ENCODE results near the gene DMRT2. TPM values are rescaled to one million over a fixed set of nuclear protein-coding genes. Genes with fewer than 3 reads are reported as not detected.

Gene DMRT2
- total RNA-seq, 4 donors from 2014 or later, result 3.1 to 11.7 (median 6.4) TPM

DNA sequence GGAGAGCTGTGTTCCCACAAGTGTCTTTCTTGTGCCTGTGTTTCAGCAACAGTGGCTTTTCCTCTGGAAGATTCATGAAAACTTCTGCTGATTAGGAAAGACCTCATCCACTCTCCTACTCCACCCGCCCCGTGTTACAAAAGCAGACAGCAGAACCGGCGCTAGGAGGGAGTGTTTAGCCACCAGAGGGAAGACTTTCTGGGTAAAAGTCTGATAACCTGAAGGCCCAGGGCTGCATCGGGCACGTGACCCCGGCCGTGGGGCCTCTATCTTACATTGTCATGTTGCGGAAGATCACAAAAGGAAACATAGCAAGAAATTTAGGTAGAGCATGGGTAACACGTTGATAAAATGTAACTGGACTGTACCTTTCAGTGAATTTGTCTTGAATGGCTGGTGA, 32.0 kb upstream of the DMRT2 start:
- no peak overlapping the region for H3K27ac ChIP-seq
- TF ChIP-seq EP300 (IDR thresholded peaks at IDR 0.05), result no peak
- TF ChIP-seq, protein P1, sequence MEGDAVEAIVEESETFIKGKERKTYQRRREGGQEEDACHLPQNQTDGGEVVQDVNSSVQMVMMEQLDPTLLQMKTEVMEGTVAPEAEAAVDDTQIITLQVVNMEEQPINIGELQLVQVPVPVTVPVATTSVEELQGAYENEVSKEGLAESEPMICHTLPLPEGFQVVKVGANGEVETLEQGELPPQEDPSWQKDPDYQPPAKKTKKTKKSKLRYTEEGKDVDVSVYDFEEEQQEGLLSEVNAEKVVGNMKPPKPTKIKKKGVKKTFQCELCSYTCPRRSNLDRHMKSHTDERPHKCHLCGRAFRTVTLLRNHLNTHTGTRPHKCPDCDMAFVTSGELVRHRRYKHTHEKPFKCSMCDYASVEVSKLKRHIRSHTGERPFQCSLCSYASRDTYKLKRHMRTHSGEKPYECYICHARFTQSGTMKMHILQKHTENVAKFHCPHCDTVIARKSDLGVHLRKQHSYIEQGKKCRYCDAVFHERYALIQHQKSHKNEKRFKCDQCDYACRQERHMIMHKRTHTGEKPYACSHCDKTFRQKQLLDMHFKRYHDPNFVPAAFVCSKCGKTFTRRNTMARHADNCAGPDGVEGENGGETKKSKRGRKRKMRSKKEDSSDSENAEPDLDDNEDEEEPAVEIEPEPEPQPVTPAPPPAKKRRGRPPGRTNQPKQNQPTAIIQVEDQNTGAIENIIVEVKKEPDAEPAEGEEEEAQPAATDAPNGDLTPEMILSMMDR (IDR thresholded peaks at IDR 0.05), result peak in 1 of 5 experiments; percentile 5
- H3K4me1 ChIP-seq, result no peaks in the 10 kb centered on the region
- no peaks in the 10 kb centered on the region for H3K36me3 ChIP-seq
- DNase-seq (ENCODE audit: low spot score in 2 of 2), result peak in 1 of 2 donors; percentile 16
- no peak overlapping the region for H3K4me3 ChIP-seq
- H3K27me3 ChIP-seq, result peaks cover 0 to 11% of the 10 kb centered on the region in 2 donors
- peaks cover 0 to 16% (median 0%) of the 10 kb centered on the region in 4 donors for H3K9me3 ChIP-seq
- WGBS, 2 donors, result 20 to 23% methylated on average over 10 of the region's 10 CpGs

DNA sequence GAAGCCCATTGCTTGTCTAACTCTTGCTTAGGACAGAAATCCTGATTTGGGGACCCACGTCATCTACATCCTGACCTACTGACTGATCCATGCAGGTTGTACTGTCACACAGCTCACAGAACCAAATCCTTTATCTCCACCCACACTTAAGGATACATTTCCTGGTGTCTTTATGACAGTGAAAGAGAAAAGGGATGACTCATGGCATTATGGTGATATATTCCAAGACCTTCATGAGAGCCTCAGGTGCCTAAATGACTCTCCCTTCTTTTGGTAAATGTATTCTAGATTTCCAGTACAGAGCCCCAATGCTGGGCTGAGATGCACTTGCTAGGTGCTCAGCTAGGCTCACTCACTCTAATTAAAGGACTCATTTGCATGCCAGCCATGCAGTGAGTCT, 26.0 kb upstream of the DMRT2 start:
- TF ChIP-seq, protein P1 (IDR thresholded peaks at IDR 0.05), result no peak
- no peak for TF ChIP-seq EP300 (IDR thresholded peaks at IDR 0.05)
- no peak for TF ChIP-seq POLR2A (IDR thresholded peaks at IDR 0.05)
- peaks cover 0 to 21% (median 0%) of the 10 kb centered on the region in 4 donors for H3K9me3 ChIP-seq
- peaks cover 0 to 4% of the 10 kb centered on the region in 2 donors for H3K27me3 ChIP-seq
- H3K4me1 ChIP-seq, result no peaks in the 10 kb centered on the region
- no peak for DNase-seq (ENCODE audit: low spot score in 2 of 2)
- H3K4me3 ChIP-seq, result no peak overlapping the region
- H3K36me3 ChIP-seq, result no peaks in the 10 kb centered on the region
- WGBS, 2 donors, result 90 to 100% methylated on average over 1 of the region's 1 CpG
- no peak overlapping the region for H3K27ac ChIP-seq

DNA sequence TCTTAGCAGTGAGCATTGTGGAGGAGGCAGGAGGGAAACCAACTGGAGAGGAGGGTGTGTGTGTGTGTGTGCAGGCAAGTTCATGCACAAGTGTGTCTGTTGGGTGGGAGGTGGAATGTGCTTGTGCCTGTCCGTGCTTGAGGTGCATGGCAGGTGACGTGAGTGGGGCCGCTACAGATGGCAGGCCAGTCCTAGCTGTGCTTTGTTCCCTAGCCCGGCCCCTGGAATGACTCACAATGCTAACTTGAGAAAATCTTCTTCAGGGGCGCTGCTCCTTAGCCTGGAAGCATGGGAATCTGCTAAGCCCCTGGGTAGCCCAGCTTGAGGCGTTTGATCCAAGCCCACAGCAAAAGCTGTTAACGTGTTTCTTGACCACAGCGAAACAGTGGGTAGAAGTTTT, 25.0 kb upstream of the DMRT2 start:
- DNase-seq (ENCODE audit: low spot score in 2 of 2), result no peak
- TF ChIP-seq, protein P1 (IDR thresholded peaks at IDR 0.05), result no peak
- TF ChIP-seq POLR2A (IDR thresholded peaks at IDR 0.05) (no peak), EP300 (IDR thresholded peaks at IDR 0.05) (no peak)
- Histone ChIP-seq H3K9me3 (peaks cover 0 to 21% (median 0%) of the 10 kb centered on the region in 4 donors), H3K27me3 (peaks cover 0 to 14% of the 10 kb centered on the region in 2 donors), H3K27ac (no peak overlapping the region), H3K4me1 (no peaks in the 10 kb centered on the region), H3K36me3 (no peaks in the 10 kb centered on the region), H3K4me3 (no peak overlapping the region)
- 49 to 68% methylated on average over 8 of the region's 8 CpGs for WGBS, 2 donors

DNA sequence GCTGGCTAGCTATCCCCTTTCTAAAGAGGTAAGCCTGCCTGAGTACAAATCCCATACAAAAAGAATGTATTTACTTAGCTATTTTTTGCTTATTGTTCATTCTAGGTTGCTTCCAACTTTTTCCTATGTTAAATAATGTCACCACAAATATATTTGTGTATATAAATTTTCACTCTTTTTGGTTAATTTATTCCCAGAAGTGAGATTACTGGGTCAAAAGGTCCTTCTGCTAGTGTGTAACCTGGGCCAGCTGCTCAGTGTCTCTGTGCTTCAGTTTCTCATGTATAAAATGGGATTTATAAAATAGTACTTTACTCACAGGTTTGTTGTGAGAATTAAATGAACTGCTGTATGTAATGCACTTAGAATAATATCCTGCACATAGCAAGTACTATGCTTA, 23.9 kb upstream of the DMRT2 start:
- H3K36me3 ChIP-seq, result no peaks in the 10 kb centered on the region
- H3K4me3 ChIP-seq, result no peak overlapping the region
- H3K27me3 ChIP-seq, result peaks cover 0 to 16% of the 10 kb centered on the region in 2 donors
- peaks cover 0 to 19% (median 0%) of the 10 kb centered on the region in 4 donors for H3K9me3 ChIP-seq
- no peaks in the 10 kb centered on the region for H3K4me1 ChIP-seq
- H3K27ac ChIP-seq, result no peak overlapping the region
- no peak for TF ChIP-seq POLR2A (IDR thresholded peaks at IDR 0.05)
- no peak for TF ChIP-seq EP300 (IDR thresholded peaks at IDR 0.05)
- TF ChIP-seq, protein P1 (IDR thresholded peaks at IDR 0.05), result no peak
- DNase-seq (ENCODE audit: low spot score in 2 of 2), result no peak

DNA sequence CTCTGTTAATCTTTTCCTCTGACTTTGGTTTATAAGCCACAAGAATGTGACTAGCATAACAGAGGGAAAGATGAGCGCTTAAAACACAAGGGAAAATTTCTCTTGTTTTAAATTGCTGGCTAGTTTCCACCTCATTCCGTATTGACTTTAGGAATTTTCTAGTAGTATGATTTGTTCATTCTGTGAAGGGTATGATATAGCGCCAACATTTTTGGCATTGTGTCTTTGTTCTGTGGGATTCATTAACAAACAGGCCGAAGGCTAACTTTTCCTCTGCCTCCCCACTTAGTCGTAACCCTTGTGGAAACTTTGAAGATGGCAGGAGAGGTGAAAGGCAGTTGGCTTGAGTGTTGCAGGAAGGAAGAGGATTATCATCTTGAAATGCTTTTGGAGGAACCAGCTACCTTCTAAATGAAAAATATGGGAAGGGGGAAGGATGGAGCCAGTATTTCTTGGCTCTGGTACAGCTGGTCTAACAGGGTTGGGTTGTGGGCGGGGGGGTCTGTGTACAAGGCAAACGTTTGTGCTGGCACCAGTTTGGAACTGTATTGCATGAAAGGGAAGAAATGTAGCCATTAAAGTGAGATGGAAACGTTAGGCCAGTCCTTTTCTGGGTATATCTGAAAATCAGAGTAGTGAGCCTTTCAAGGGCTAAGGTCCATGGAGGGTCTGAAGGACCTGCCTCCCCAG, 21.5 kb upstream of the DMRT2 start:
- Histone ChIP-seq H3K36me3 (no peaks in the 10 kb centered on the region), H3K9me3 (no peaks in the 10 kb centered on the region), H3K27ac (no peak overlapping the region), H3K4me3 (no peak overlapping the region), H3K27me3 (peaks cover 0 to 36% of the 10 kb centered on the region in 2 donors), H3K4me1 (no peaks in the 10 kb centered on the region)
- 33 to 40% methylated on average over 8 of the region's 8 CpGs for whole genome bisulfite sequencing, 2 donors
- no peak for DNase-seq (ENCODE audit: low spot score in 2 of 2)
- TF ChIP-seq, protein P1 (IDR thresholded peaks at IDR 0.05), result no peak
- TF ChIP-seq EP300 (IDR thresholded peaks at IDR 0.05), result no peak
- no peak for TF ChIP-seq POLR2A (IDR thresholded peaks at IDR 0.05)

Measured in tibial nerve (tissue), 4 donors.